Measurements from ENCODE around the gene CEP68. TPM values are rescaled to one million over a fixed set of nuclear protein-coding genes. Genes with fewer than 3 reads are reported as not detected.

Gene CEP68
- total and polyA plus RNA-seq, 8 donors = 4.8 to 39.7 (median 16.7) TPM

GRCh38 chr2:65134158-65134557 lies 77.9 kb downstream of the CEP68 start:
- no peak for DNase-seq
- Histone ChIP-seq H3K36me3 (no peaks in the 10 kb centered on the region), H3K27ac (no peak overlapping the region), H3K4me3 (no peak overlapping the region), H3K9me3 (no peaks in the 10 kb centered on the region), H3K27me3 (no peaks in the 10 kb centered on the region), H3K4me1 (peaks cover 9 to 15% (median 13%) of the 10 kb centered on the region in 4 donors)
- 85 to 93% (median 87%) methylated on average over 7 of the region's 7 CpGs for WGBS, 5 donors
- TF ChIP-seq EP300 (IDR thresholded peaks at IDR 0.05) = no peak
- TF ChIP-seq CTCF (IDR thresholded peaks at IDR 0.05) = no peak
- no peak for TF ChIP-seq POLR2A (IDR thresholded peaks at IDR 0.05)
- no peak for TF ChIP-seq POLR2AphosphoS5 (IDR thresholded peaks at IDR 0.05)
- intact Hi-C loops (cut with DNase I; ENCODE audit: low total_unique reads) = no loop called here

- WGBS, 5 donors = 76 to 96% (median 93%) methylated on average over 1 of the region's 1 CpG
- TF ChIP-seq EP300 (IDR thresholded peaks at IDR 0.05) (no peak), POLR2A (IDR thresholded peaks at IDR 0.05) (no peak), POLR2AphosphoS5 (IDR thresholded peaks at IDR 0.05) (no peak), CTCF (IDR thresholded peaks at IDR 0.05) (no peak)
- intact Hi-C loops (cut with DNase I; ENCODE audit: low total_unique reads) = no loop called here
- Histone ChIP-seq H3K4me3 (no peak overlapping the region), H3K27ac (no peak overlapping the region), H3K36me3 (no peaks in the 10 kb centered on the region), H3K4me1 (peaks cover 6 to 9% (median 7%) of the 10 kb centered on the region in 4 donors), H3K9me3 (no peaks in the 10 kb centered on the region), H3K27me3 (no peaks in the 10 kb centered on the region)
- DNase-seq = no peak
Measured at GRCh38 chr2:65136253-65136652, 80.0 kb downstream of the CEP68 start.

Other genes starting within 250 kb of the CEP68 start
- 10 to 100 TPM in 2 of 5 donors, 1 to 10 TPM in 3; 1.3 to 30.1 (median 8.3) TPM for gene SLC1A4, start 67.0 kb upstream of the CEP68 start, total RNA-seq
- 1 to 10 TPM; 2.7 to 6.5 (median 6.2) TPM for gene SLC1A4, start 67.0 kb upstream of the CEP68 start, polyA plus RNA-seq
- gene RAB1A, start 73.7 kb downstream of the CEP68 start, total RNA-seq = 100 to 1,000 TPM in 1 of 5 donors, 10 to 100 TPM in 4; 58.2 to 143 (median 67.4) TPM
- gene RAB1A, start 73.7 kb downstream of the CEP68 start, polyA plus RNA-seq = 100 to 1,000 TPM in 2 of 3 donors, 10 to 100 TPM in 1; 96.9 to 160 (median 135) TPM
- 100 to 1,000 TPM in 1 of 5 donors, 10 to 100 TPM in 4; 16.8 to 187 (median 47.8) TPM for gene ACTR2, start 171.4 kb downstream of the CEP68 start, total RNA-seq
- gene ACTR2, start 171.4 kb downstream of the CEP68 start, polyA plus RNA-seq = 100 to 1,000 TPM in 1 of 3 donors, 10 to 100 TPM in 2; 50.0 to 107 (median 68.9) TPM